Nephron (organoid): ENCODE results near the gene CIB1.

Experiments used
- H3K27ac Mint-ChIP-seq, 3 experiments: 2 replicates each; pipeline ENCODE4 v1.8.0; 2020; ENCODE audit warnings: mixed read lengths in 3 of 3, mild to moderate bottlenecking in 2 of 3, moderate library complexity in 1 of 3
- H3K27me3 Mint-ChIP-seq: 2 replicates; pipeline ENCODE4 v1.8.0; 2021; ENCODE audit warnings: low read depth, mild to moderate bottlenecking, moderate library complexity, mixed read lengths
- H3K36me3 Mint-ChIP-seq: 2 replicates; pipeline ENCODE4 v1.8.0; 2020; ENCODE audit warnings: low read depth, mixed read lengths
- H3K4me1 Mint-ChIP-seq: 2 replicates; pipeline ENCODE4 v1.8.0; 2020; ENCODE audit warnings: mixed read lengths
- H3K4me3 Mint-ChIP-seq, 3 experiments: 2 replicates each; pipeline ENCODE4 v1.8.0; 2020; ENCODE audit warnings: mild to moderate bottlenecking in 3 of 3, mixed read lengths in 3 of 3, moderate library complexity in 2 of 3
- H3K9me3 Mint-ChIP-seq: 2 replicates; pipeline ENCODE4 v1.8.0; 2020; ENCODE audit warnings: mixed read lengths
- CTCF ChIP-seq, 3 experiments: fragments of 200-600 bp; sonication (generic); IDR thresholded peaks; one replicate each; pipeline ENCODE4 v1.5.0; 2021; ENCODE audit warnings: antibody characterized with exemption in 3 of 3; ENCODE audit not compliant: unreplicated experiment in 3 of 3

The CIB1 gene

GRCh38 chr15:90232196-90232595 is 1.5 kb downstream of the CIB1 start:
- Mint-ChIP-seq H3K4me1 (peaks cover 13% of the 10 kb centered on the region), H3K27ac (peak overlapping the region in 1 of 3 experiments; percentile 65), H3K27me3 (no peaks in the 10 kb centered on the region), H3K36me3 (peaks cover 14% of the 10 kb centered on the region), H3K9me3 (no peaks in the 10 kb centered on the region), H3K4me3 (peak overlapping the region; percentile 85 to 87 (median 86))
- TF ChIP-seq CTCF (IDR thresholded peaks at IDR 0.05; ENCODE audit: unreplicated experiment in 3 of 3), result no peak

GRCh38 chr15:90231028-90232017 is 2.4 kb downstream of the CIB1 start:
- no peaks in the 10 kb centered on the region for H3K27me3 Mint-ChIP-seq
- H3K9me3 Mint-ChIP-seq, result no peaks in the 10 kb centered on the region
- peaks cover 13% of the 10 kb centered on the region for H3K4me1 Mint-ChIP-seq
- H3K36me3 Mint-ChIP-seq, result peaks cover 14% of the 10 kb centered on the region
- H3K27ac Mint-ChIP-seq, result peak overlapping the region in 1 of 3 experiments; percentile 30
- peak overlapping the region; percentile 83 to 86 (median 85) for H3K4me3 Mint-ChIP-seq
- TF ChIP-seq CTCF (IDR thresholded peaks at IDR 0.05; ENCODE audit: unreplicated experiment in 3 of 3), result no peak

GRCh38 chr15:90230610-90231009 is 3.1 kb downstream of the CIB1 start:
- Mint-ChIP-seq H3K4me3 (peak overlapping the region; percentile 27 to 43 (median 28)), H3K36me3 (peaks cover 18% of the 10 kb centered on the region), H3K9me3 (no peaks in the 10 kb centered on the region), H3K4me1 (peaks cover 18% of the 10 kb centered on the region), H3K27ac (no peak overlapping the region), H3K27me3 (no peaks in the 10 kb centered on the region)
- TF ChIP-seq CTCF (IDR thresholded peaks at IDR 0.05; ENCODE audit: unreplicated experiment in 3 of 3), result no peak

GRCh38 chr15:90230071-90230494 is 3.7 kb downstream of the CIB1 start:
- Mint-ChIP-seq H3K4me3 (peak overlapping the region; percentile 1 to 40 (median 20)), H3K27me3 (no peaks in the 10 kb centered on the region), H3K36me3 (peaks cover 19% of the 10 kb centered on the region), H3K4me1 (peaks cover 17% of the 10 kb centered on the region), H3K27ac (no peak overlapping the region), H3K9me3 (no peaks in the 10 kb centered on the region)
- TF ChIP-seq CTCF (IDR thresholded peaks at IDR 0.05; ENCODE audit: unreplicated experiment in 3 of 3), result no peak

- no peak for TF ChIP-seq CTCF (IDR thresholded peaks at IDR 0.05; ENCODE audit: unreplicated experiment in 3 of 3)
- Mint-ChIP-seq H3K9me3 (no peaks in the 10 kb centered on the region), H3K27ac (no peak overlapping the region), H3K4me3 (no peak overlapping the region), H3K4me1 (peaks cover 10% of the 10 kb centered on the region), H3K27me3 (no peaks in the 10 kb centered on the region), H3K36me3 (peaks cover 26% of the 10 kb centered on the region)
These were observed 4.8 kb downstream of the CIB1 start for GRCh38 chr15:90228960-90229359.
